GM18511 (cell line): ENCODE measurements around the gene EFNA1.
"Not testable (repeated sequence)": the region's sequence is repeated elsewhere in the genome, so short reads cannot be mapped to it uniquely, and the experiment has no call there.

Experiments
- ATAC-seq: cut with Tn5 transposase; IDR thresholded peaks from one replicate; pipeline ENCODE4 v1.9.1; 2021; ENCODE audit warnings: mild to moderate bottlenecking, moderate library complexity; ENCODE audit not compliant: unreplicated experiment

EFNA1 gene

DNA sequence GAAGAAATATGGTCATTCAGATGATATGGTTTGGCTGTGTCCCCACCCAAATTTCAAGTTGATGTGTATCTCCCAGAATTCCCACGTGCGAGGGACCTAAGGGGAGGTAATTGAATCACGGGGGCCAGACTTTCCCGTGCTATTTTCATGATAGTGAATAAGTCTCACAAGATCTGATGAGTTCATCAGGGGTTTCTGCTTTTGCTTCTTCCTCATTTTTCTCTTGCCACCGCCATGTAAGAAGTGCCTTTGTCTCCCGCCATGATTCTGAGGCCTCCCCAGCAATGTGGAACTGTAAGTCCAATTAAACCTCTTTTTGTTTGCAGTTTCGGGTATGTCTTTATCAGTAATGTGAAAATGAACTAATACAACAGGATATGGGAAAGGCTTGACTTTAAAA, 14.1 kb downstream of the EFNA1 start:
- ATAC-seq = no peak

DNA sequence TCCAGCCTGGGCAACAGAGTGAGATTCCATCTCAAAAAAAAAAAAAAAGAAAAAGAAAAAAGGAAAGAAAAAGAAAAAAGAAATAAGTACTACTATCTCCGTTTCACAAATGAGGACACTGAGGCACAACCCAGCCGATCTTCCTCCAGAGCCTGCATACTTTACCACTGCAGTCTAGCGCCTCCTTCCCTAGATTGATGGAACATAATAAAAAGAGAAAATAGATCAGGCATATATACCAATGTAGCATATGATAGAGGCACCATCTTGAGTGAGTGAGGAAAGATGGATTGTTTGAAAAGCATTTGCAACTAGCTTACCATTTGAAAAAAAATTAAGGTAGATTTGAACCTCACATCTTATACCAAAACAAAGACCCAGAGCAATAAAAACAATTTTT, 17.8 kb downstream of the EFNA1 start:
- no peak for ATAC-seq

DNA sequence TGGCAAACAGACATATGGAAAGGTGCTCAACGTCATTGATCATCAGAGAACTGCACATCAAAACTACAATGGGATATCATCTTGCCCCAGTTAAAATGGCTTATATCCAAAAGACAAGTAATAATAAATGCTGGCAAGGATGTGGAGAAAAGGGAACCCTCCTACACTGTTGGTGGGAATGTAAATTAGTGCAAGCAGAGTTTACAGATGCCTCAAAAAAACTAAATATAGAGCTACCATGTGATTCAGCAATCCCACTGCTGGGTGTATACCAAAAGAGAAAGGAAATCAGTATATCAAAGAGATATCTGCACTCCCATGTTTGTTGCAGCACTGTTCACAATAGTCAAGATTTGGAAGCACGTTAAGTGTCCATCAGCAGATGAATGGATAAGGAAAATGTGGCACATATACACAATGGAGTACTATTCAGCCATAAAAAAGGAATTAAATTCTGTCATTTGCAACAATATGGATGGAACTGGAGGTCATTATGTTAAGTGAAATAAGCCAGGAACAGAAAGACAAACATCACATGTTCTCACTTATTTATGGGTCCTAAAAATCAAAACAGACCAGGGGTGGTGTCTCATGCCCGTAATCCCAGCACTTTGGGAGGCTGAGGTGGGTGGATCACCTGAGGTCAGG, 28.4 kb downstream of the EFNA1 start:
- not testable (repeated sequence) for ATAC-seq

DNA sequence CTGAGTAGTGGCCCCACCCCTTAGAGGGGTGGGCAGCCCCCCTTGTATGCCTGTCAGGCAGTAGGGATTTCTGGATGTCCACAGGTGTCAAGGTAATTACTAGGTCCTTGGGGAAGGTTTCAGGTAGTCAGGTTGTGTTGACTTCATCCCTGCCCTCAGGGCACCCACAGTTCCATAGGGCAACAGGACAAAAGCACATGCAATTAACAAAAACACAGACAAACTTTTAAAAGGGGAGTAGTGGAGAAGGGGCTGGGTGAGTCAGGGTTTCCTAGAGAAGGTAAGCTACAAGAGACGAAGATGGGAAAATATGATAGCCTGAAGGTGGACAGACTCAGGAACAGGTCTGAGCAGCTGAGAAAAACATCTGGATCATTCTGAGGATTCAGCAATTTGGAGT, 31.3 kb downstream of the EFNA1 start:
- no peak for ATAC-seq

DNA sequence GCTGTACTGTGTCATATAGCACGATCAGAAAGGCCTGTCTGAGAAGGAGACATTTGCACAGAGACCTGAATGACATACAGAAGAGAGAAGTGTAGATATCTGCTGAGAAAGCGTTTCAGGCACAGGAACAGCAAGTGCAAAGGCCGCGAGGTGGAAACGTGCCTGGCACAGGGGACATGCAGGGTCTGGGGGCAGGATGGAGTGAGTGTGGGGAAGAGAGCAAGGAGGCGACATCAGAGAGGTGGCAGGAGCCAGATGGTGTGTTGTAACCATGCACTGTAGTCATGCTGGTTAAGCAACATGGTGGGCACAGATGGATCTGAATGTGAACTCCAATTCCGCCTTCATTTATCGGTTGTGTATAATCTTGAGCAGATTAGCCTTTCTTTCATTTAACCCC, 32.5 kb downstream of the EFNA1 start:
- no peak for ATAC-seq

DNA sequence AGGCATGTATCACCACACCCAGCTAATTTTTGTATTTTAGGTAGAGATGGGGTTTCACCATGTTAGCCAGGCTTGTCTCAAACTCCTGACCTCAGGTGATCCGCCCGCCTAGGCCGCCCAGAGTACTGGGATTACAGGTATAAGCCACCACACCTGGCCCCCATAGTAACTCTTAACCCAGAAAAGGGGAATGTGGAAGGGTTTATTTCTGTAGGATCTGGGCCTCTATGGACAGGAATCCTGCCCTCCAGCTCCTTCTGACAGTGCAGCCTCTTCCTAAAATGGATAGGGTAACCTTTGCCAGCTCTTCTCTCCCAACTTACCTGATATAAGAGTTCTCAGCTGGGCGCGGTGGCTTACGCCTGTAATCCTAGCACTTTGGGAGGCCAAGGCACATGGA, 35.0 kb downstream of the EFNA1 start:
- ATAC-seq = not testable (repeated sequence)

DNA sequence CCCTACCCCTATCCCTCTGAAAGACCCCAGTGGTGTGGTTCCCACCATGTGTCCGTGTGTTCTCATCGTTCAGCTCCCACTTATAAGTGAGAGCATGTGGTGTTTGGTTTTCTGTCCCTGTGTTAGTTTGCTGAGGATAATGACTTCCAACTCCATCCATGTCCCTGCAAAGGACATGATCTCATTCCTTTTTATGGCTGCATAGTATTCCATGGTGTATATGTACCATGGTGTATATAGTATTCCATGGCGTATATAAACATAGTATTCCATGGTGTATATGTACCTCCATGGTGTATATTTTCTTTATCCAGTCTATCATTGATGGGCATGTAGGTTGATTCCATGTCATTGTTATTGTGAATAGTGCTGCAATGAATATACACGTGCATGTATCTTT, 36.1 kb downstream of the EFNA1 start:
- ATAC-seq = not testable (repeated sequence)

- not testable (repeated sequence) for ATAC-seq
Measured at GRCh38 chr1:155164625-155165024, 36.9 kb downstream of the EFNA1 start.

- no peak for ATAC-seq
Measured at GRCh38 chr1:155166051-155166470, 38.4 kb downstream of the EFNA1 start.

DNA sequence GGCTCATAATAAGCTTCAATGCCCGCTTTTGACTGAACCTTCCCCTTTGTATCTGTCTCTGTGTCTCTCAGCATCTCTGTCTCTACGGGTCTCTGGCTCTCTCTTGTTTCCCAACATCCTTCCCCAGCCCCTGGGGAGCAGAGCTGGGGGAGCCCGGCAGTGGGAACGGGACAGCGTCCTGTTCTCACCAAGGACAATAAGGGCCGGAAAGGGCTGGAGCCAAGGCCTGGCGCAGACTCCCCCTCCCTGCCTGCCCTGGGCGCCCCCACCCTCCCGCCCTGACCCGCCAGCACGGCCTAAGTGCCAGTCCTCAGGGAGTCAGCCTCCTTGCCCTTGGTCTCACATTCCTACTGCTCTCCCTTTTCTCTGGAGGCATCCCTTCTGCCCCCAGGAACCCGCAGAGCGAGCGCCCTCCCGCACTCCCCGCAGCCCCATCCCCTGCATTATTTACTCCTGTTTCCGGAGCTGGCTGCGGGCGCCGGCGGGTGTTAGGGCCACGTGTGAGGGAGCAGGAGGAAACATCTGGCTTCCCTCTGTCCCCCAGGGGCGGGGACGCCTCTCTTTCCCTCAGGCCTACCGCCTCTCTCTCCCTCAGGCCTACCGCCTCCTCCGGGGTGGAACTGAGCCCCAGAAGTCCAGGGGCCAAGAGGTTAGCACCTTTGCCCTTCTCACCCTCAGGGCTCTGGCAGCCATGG, 38.9 kb downstream of the EFNA1 start:
- ATAC-seq = no peak

GRCh38 chr1:155167166-155168104, 39.8 kb downstream of the EFNA1 start:
- ATAC-seq = no peak

- not testable (repeated sequence) for ATAC-seq
Measured at GRCh38 chr1:155168105-155168445, 40.4 kb downstream of the EFNA1 start.

DNA sequence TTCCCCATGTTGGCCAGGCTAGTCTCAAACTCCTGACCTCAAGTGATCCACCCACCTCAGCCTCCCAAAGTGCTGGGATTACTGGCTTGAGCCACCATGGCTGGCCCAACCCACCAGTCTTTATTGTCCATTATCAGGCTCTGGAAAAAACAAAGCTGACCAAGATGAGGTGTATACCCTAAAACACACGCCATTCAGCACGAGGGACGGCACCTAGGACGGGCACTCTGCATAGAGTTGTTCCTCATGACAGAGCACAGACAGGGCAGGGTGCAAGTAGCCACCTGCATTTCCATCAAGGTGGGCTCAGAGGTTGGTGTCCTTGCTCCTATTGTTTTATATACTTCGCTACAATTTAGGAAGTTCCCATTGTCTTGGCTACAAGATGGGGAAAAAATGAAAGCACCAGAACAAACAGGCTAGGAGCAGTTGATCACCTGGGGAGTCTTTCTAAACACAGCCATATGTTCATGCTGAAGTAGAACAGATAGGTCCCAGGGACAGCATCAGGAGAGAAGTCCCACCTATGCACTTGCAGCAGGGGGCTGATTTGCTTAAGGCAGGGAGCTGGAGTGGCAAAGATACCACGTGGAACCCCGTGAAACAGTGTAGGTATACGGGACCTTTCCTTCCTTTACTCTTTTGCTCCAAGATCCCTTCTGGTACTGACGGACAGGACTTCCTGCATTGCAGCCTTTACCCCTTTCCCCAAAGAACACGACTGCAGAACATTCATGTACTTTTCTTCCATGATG, 41.0 kb downstream of the EFNA1 start:
- no peak for ATAC-seq

- no peak for ATAC-seq
Measured at GRCh38 chr1:155169541-155169940, 41.9 kb downstream of the EFNA1 start.

- ATAC-seq = no peak
Measured at GRCh38 chr1:155170101-155170785, 42.6 kb downstream of the EFNA1 start.

- ATAC-seq = no peak
Measured at GRCh38 chr1:155170806-155171205, 43.1 kb downstream of the EFNA1 start.

- peak; percentile 24 for ATAC-seq
Measured at GRCh38 chr1:155171836-155172731, 44.4 kb downstream of the EFNA1 start.

DNA sequence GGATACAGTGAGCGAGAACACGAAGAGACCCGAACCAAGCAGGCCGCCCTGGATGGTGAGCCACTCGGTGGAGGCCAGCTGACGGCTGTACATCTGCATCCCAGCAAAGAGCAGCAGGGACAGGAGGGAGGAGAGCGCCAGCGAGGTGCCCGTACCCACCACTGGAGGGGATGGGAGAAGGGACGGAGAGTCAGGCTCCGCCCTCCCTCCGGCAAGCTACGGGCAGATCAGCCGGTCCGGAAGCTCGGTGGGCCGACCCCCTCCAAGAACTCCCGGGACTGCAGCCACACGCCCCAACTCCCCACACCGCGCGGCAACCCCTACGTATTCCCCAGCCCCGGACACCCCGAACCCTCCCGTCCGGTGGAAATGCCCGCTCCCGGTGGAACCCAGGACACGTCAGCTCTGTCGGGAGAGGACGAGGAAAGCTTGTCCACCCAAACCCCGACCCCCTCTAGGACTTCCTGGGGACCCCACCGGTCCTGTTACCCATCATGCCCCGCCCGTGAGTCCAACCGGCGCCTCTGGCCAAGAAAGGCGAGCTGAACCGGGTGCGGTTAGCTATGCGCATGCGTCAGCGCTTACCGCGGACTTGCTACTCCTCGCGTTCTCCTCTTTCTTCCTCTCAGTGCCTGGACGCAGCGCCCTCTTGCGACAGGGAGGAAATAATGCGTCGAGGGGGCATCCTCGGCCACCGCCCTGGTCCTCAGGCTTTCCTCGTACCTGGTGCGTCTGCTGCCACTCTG, 45.2 kb downstream of the EFNA1 start, which contains the start of gene KRTCAP2:
TSS of gene KRTCAP2 (minus strand) at position 573 of the 746 bp plus-strand sequence. CDS start at position 493, 80 bp downstream.
- peak; percentile 78 for ATAC-seq
